Spleen (tissue), 11 donors: ENCODE measurements around the gene TMEM138. TPM values are rescaled to one million over a fixed set of nuclear protein-coding genes. Genes with fewer than 3 reads are reported as not detected.

Experiments used
- DNase-seq: peaks from one replicate; pipeline ENCODE4 v3.0.0-alpha.2; 2020
- H3K27ac ChIP-seq, 8 donors: fragments of 200-600 bp; sonication (generic) in 7 of 8; 1 replicate in 4 of 8; 2 replicates in 4 of 8; pipeline versions ENCODE4 v1.5.0 to v1.8.0; 2016 to 2021; ENCODE audit warnings: inconsistent platforms in 4 of 8, mild to moderate bottlenecking in 4 of 8, moderate library complexity in 1 of 8
- H3K27me3 ChIP-seq, 7 donors: fragments of 200-600 bp; sonication (generic) in 6 of 7; replicated peaks in 1 of 7; 1 replicate in 4 of 7; 2 replicates in 3 of 7; pipeline versions ENCODE4 v1.5.0 to v1.8.0; 2016 to 2021; ENCODE audit warnings: inconsistent platforms in 3 of 7, mild to moderate bottlenecking in 1 of 7
- H3K36me3 ChIP-seq, 6 donors: fragments of 200-600 bp; sonication (generic) in 5 of 6; 1 replicate in 4 of 6; 2 replicates in 2 of 6; pipeline versions ENCODE4 v1.5.0 to v1.8.0; 2016 to 2021; ENCODE audit warnings: inconsistent platforms in 2 of 6
- H3K4me1 ChIP-seq, 6 donors: fragments of 200-600 bp; sonication (generic) in 5 of 6; 1 replicate in 3 of 6; 2 replicates in 3 of 6; pipeline versions ENCODE4 v1.5.0 to v1.8.0; 2016 to 2021; ENCODE audit warnings: inconsistent platforms in 3 of 6
- H3K4me3 ChIP-seq, 8 donors: fragments of 200-600 bp; sonication (generic) in 7 of 8; 1 replicate in 4 of 8; 2 replicates in 4 of 8; pipeline versions ENCODE4 v1.5.0 to v1.8.0; 2016 to 2021; ENCODE audit warnings: inconsistent platforms in 4 of 8, mild to moderate bottlenecking in 4 of 8, moderate library complexity in 2 of 8
- H3K9me3 ChIP-seq, 8 donors: fragments of 200-600 bp; sonication (generic) in 7 of 8; 1 replicate in 4 of 8; 2 replicates in 4 of 8; pipeline versions ENCODE4 v1.5.0 to v1.8.0; 2016 to 2021; ENCODE audit warnings: inconsistent platforms in 4 of 8
- POLR2A ChIP-seq, 3 donors: fragments of 450-650 bp; IDR thresholded peaks; one replicate each; pipeline ENCODE4 v1.5.1; 2017; ENCODE audit warnings: antibody characterized with exemption in 3 of 3, mild to moderate bottlenecking in 1 of 3
- POLR2AphosphoS5 ChIP-seq, 3 donors: sonication (generic); formaldehyde crosslinking; IDR thresholded peaks; one replicate each; pipeline ENCODE4 v1.5.1; 2017; ENCODE audit warnings: antibody characterized with exemption in 3 of 3
- WGBS, 5 donors: extraction: QIAGEN DNeasy Blood & Tissue Kit in 3 of 5; methylation state at CpG; one replicate each; pipeline versions ENCODE4 v1.1.5 to v1.1.7; 2013 to 2018; 5-methylcytosine and 5-hydroxymethylcytosine counted together
- intact Hi-C: fragments of 100-400 bp; cut with DNase I; formaldehyde crosslinking; loops from one replicate; pipeline ENCODE4 v1.15.0; 2023; ENCODE audit warnings: low total_unique reads
- polyA plus RNA-seq, 3 donors: library from polyadenylated mRNA; stranded (reverse); fragments of 200-250 nt; gene quantifications; one replicate each; pipeline ENCODE4 v1.2.1, GENCODE V29; 2013
- total RNA-seq, 7 donors: library from RNA; depleted of rRNA in 3 of 7; stranded (reverse); fragments of >200 nt in 3 of 7; fragmentation: NEBNext Ultra II Directional in 4 of 7; extraction: Animal tissue kit (Norgen Biotek cat#: 25700) in 4 of 7; gene quantifications; one replicate each; pipeline versions ENCODE4 v1.1.0 to v1.2.1, GENCODE V29; 2016 to 2021
- TF ChIP-seq, protein P1 (sequence below), 11 experiments: fragments of 200-600 bp in 7 of 11; fragments of 450-650 bp in 4 of 11; sonication (generic) in 4 of 11; IDR thresholded peaks in 8 of 11; conservative IDR thresholded peaks in 3 of 11; 1 replicate in 7 of 11; 2 replicates in 4 of 11; pipeline versions ENCODE4 v1.4.0 to v1.8.0; 2016 to 2021; ENCODE audit warnings: antibody characterized with exemption in 11 of 11, inconsistent platforms in 4 of 11, mild to moderate bottlenecking in 1 of 11
- donor health status: healthy with polysubstance abuse.
- donor health status: DM: no; HTN: no; CAD: no; lungs with moderate emphysema.
- donor health status: DM: no; HTN: no; CAD: no.
- donor health status: Bipolar disorder and iron deficiency.
- donor health status: healthy.
- donor health status: DM: no; HTN: no; CAD: no.
- donor health status: DM: yes; HTN: yes; CAD: no.

Gene TMEM138
- total and polyA plus RNA-seq, 10 donors = 26.8 to 53.9 (median 42.5) TPM

GRCh38 chr11:61369372-61370348, 7.5 kb downstream of the TMEM138 start:
- Histone ChIP-seq H3K4me1 (peaks cover 6 to 31% (median 17%) of the 10 kb centered on the region in 6 donors), H3K27ac (peak overlapping the region in 7 of 8 donors; percentile 22 to 69 (median 51)), H3K36me3 (peaks cover 0 to 78% (median 52%) of the 10 kb centered on the region in 6 donors), H3K4me3 (no peak overlapping the region), H3K27me3 (no peaks in the 10 kb centered on the region), H3K9me3 (peaks cover 0 to 3% (median 0%) of the 10 kb centered on the region in 8 donors)
- DNase-seq = no peak
- intact Hi-C loops = no loop called here
- TF ChIP-seq POLR2AphosphoS5 (IDR thresholded peaks at IDR 0.05) (peak in 2 of 3 donors; percentile 71 to 72), POLR2A (IDR thresholded peaks at IDR 0.05) (no peak)
- WGBS, 5 donors = 68 to 85% (median 77%) methylated on average over 9 of the region's 9 CpGs

DNA sequence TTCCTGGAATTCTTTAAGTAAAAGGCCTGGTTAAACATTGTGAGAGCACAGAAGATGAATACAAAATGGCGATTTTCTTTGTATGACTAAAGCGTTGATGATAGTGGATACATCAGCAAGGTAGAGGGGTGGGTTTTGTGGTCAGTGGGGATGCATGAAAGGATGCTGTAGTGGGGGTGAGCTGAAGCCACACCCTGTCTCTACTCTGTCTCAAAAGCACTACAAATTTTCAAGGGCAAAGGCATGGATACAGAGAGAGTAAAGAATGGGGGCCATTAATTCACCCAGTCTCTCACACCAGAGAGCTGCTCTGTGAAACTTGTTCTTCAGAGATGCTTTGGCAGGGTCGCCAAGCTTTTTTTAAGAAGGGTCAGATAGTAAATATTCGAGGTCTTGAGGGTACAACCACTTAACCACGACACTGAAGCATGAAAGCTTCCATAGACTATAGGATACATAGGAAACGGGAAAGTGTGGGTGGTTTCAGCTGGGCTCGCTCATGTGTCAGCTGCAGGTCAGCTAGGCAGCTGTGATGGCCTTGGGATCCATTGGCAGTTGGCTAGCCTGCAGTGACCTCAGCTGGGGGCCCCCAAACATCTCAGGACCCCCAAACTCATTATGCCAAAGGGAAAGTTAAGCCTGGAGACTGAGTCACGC, 8.3 kb downstream of the TMEM138 start:
- TF ChIP-seq POLR2A (IDR thresholded peaks at IDR 0.05) = no peak
- TF ChIP-seq, protein P1, sequence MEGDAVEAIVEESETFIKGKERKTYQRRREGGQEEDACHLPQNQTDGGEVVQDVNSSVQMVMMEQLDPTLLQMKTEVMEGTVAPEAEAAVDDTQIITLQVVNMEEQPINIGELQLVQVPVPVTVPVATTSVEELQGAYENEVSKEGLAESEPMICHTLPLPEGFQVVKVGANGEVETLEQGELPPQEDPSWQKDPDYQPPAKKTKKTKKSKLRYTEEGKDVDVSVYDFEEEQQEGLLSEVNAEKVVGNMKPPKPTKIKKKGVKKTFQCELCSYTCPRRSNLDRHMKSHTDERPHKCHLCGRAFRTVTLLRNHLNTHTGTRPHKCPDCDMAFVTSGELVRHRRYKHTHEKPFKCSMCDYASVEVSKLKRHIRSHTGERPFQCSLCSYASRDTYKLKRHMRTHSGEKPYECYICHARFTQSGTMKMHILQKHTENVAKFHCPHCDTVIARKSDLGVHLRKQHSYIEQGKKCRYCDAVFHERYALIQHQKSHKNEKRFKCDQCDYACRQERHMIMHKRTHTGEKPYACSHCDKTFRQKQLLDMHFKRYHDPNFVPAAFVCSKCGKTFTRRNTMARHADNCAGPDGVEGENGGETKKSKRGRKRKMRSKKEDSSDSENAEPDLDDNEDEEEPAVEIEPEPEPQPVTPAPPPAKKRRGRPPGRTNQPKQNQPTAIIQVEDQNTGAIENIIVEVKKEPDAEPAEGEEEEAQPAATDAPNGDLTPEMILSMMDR (IDR thresholded peaks at IDR 0.05 in 8 of 11, conservative IDR thresholded peaks at IDR 0.05 in 3 of 11) = no peak
- TF ChIP-seq POLR2AphosphoS5 (IDR thresholded peaks at IDR 0.05) = no peak
- H3K27me3 ChIP-seq = no peaks in the 10 kb centered on the region
- peak overlapping the region in 6 of 8 donors; percentile 12 to 64 (median 50) for H3K27ac ChIP-seq
- H3K36me3 ChIP-seq = peaks cover 0 to 78% (median 47%) of the 10 kb centered on the region in 6 donors
- WGBS, 5 donors = 77 to 88% (median 79%) methylated on average over 8 of the region's 8 CpGs
- intact Hi-C loops = no loop called here
- H3K9me3 ChIP-seq = peaks cover 0 to 7% (median 0%) of the 10 kb centered on the region in 8 donors
- peaks cover 6 to 31% (median 17%) of the 10 kb centered on the region in 6 donors for H3K4me1 ChIP-seq
- no peak overlapping the region for H3K4me3 ChIP-seq
- DNase-seq = no peak

GRCh38 chr11:61372659-61373420, 10.7 kb downstream of the TMEM138 start:
- Histone ChIP-seq H3K4me1 (peaks cover 6 to 31% (median 15%) of the 10 kb centered on the region in 6 donors), H3K27ac (no peak overlapping the region), H3K4me3 (no peak overlapping the region), H3K27me3 (no peaks in the 10 kb centered on the region), H3K36me3 (peaks cover 0 to 71% (median 29%) of the 10 kb centered on the region in 6 donors), H3K9me3 (peaks cover 0 to 7% (median 0%) of the 10 kb centered on the region in 8 donors)
- 94 to 98% (median 95%) methylated on average over 8 of the region's 8 CpGs for WGBS, 5 donors
- TF ChIP-seq, protein P1 (IDR thresholded peaks at IDR 0.05 in 8 of 11, conservative IDR thresholded peaks at IDR 0.05 in 3 of 11) = no peak
- TF ChIP-seq POLR2AphosphoS5 (IDR thresholded peaks at IDR 0.05) (no peak), POLR2A (IDR thresholded peaks at IDR 0.05) (no peak)
- DNase-seq = no peak
- intact Hi-C loops = no loop called here

DNA sequence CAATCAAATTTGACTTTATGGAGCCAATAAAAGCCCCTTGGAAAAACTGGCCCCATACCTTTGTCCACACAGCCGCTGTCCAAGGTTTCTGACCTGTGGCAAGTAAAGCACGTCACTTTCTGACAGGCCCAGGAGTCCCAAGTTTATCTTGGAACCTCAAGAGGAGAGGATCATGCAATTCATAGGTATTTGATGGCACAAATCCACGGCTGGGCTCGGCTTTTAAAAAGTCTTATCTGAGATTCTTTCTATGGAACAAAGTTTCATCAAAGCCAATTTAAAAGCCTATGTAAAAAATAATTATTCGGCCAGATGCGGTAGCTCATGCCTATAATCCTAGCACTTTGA, 13.6 kb downstream of the TMEM138 start:
- intact Hi-C loops = no loop called here
- peaks cover 0 to 7% (median 0%) of the 10 kb centered on the region in 8 donors for H3K9me3 ChIP-seq
- TF ChIP-seq POLR2A (IDR thresholded peaks at IDR 0.05) (no peak), POLR2AphosphoS5 (IDR thresholded peaks at IDR 0.05) (no peak)
- TF ChIP-seq, protein P1 (IDR thresholded peaks at IDR 0.05 in 8 of 11, conservative IDR thresholded peaks at IDR 0.05 in 3 of 11) = no peak
- H3K4me3 ChIP-seq = no peak overlapping the region
- H3K27ac ChIP-seq = no peak overlapping the region
- WGBS, 5 donors = 91 to 98% (median 97%) methylated on average over 6 of the region's 6 CpGs
- H3K27me3 ChIP-seq = no peaks in the 10 kb centered on the region
- no peak for DNase-seq
- H3K36me3 ChIP-seq = peaks cover 0 to 42% (median 11%) of the 10 kb centered on the region in 6 donors
- peaks cover 0 to 10% (median 0%) of the 10 kb centered on the region in 6 donors for H3K4me1 ChIP-seq
